Sigmoid colon (tissue), 7 donors: ENCODE results near the gene RARA. TPM values are rescaled to one million over a fixed set of nuclear protein-coding genes. Genes with fewer than 3 reads are reported as not detected.

Experiments
- DNase-seq: peaks from one replicate; pipeline ENCODE4 v3.0.0-alpha.2; 2019
- H3K27ac ChIP-seq, 4 donors: fragments of 200-600 bp; sonication (generic); one replicate each; pipeline ENCODE4 v1.5.1; 2016 to 2019; ENCODE audit warnings: mild to moderate bottlenecking in 1 of 4
- H3K27me3 ChIP-seq, 3 donors: fragments of 200-600 bp; sonication (generic); one replicate each; pipeline ENCODE4 v1.5.1; 2019; ENCODE audit warnings: mild to moderate bottlenecking in 1 of 3
- H3K36me3 ChIP-seq, 4 donors: fragments of 200-600 bp; sonication (generic); one replicate each; pipeline ENCODE4 v1.5.1; 2016 to 2019
- H3K4me1 ChIP-seq, 4 donors: fragments of 200-600 bp; sonication (generic); one replicate each; pipeline ENCODE4 v1.5.1; 2017 to 2019
- H3K4me3 ChIP-seq, 4 donors: fragments of 200-600 bp; sonication (generic); one replicate each; pipeline ENCODE4 v1.5.1; 2017 to 2019; ENCODE audit warnings: mild to moderate bottlenecking in 2 of 4, moderate library complexity in 1 of 4
- H3K9me3 ChIP-seq, 4 donors: fragments of 200-600 bp in 3 of 4; sonication (generic) in 3 of 4; one replicate each; pipeline versions ENCODE4 v1.5.1 to v1.6.1; 2013 to 2019
- EP300 ChIP-seq, 4 donors: sonication (generic); formaldehyde crosslinking; IDR thresholded peaks; one replicate each; pipeline ENCODE4 v1.6.1; 2017; ENCODE audit warnings: antibody characterized with exemption in 4 of 4
- POLR2A ChIP-seq, 2 donors: fragments of 450-650 bp; IDR thresholded peaks; one replicate each; pipeline ENCODE4 v1.6.1; 2016; ENCODE audit warnings: antibody characterized with exemption in 2 of 2, mild to moderate bottlenecking in 2 of 2, moderate library complexity in 2 of 2
- POLR2AphosphoS5 ChIP-seq, 4 donors: sonication (generic); formaldehyde crosslinking; IDR thresholded peaks; one replicate each; pipeline ENCODE4 v1.6.1; 2017; ENCODE audit warnings: antibody characterized with exemption in 4 of 4
- WGBS, 2 donors: extraction: QIAGEN DNeasy Blood & Tissue Kit; methylation state at CpG; one replicate each; pipeline ENCODE4 v1.1.7; 2013; 5-methylcytosine and 5-hydroxymethylcytosine counted together
- intact Hi-C: fragments of 100-400 bp; cut with DNase I; formaldehyde crosslinking; loops from one replicate; pipeline ENCODE4 v1.15.1; 2023
- polyA plus RNA-seq, 3 donors: library from polyadenylated mRNA; stranded (reverse); fragments of 200-250 nt; gene quantifications; one replicate each; pipeline ENCODE4 v1.2.3, GENCODE V29; 2013
- total RNA-seq, 4 donors: library from RNA; depleted of rRNA; stranded (reverse); fragments of >200 nt; gene quantifications; one replicate each; pipeline ENCODE4 v1.1.0, GENCODE V29; 2016
- TF ChIP-seq, protein P1 (sequence below), 4 experiments: fragments of 450-650 bp in 3 of 4; fragments of 200-600 bp in 1 of 4; IDR thresholded peaks; one replicate each; pipeline ENCODE4 v1.5.1; 2016 to 2019; ENCODE audit warnings: antibody characterized with exemption in 4 of 4, mild to moderate bottlenecking in 3 of 4, moderate library complexity in 2 of 4
- donor health status: healthy with polysubstance abuse.
- donor health status: Bipolar disorder and iron deficiency.
- donor health status: healthy.

The RARA gene
- total and polyA plus RNA-seq, 7 donors, result 15.8 to 29.6 (median 26.4) TPM

DNA sequence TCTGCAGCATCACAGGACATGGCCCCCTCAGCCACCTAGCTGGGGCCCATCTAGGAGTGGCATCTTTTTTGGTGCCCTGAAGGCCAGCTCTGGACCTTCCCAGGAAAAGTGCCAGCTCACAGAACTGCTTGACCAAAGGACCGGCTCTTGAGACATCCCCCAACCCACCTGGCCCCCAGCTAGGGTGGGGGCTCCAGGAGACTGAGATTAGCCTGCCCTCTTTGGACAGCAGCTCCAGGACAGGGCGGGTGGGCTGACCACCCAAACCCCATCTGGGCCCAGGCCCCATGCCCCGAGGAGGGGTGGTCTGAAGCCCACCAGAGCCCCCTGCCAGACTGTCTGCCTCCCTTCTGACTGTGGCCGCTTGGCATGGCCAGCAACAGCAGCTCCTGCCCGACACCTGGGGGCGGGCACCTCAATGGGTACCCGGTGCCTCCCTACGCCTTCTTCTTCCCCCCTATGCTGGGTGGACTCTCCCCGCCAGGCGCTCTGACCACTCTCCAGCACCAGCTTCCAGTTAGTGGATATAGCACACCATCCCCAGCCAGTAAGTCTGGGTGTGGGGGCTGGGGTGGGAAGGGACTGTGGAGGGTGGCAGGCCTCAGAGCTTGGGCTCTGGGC, 22.0 kb downstream of the RARA start:
- H3K9me3 ChIP-seq, result no peaks in the 10 kb centered on the region
- H3K4me3 ChIP-seq, result no peak overlapping the region
- H3K4me1 ChIP-seq, result peaks cover 0 to 100% (median 100%) of the 10 kb centered on the region in 4 donors
- no peaks in the 10 kb centered on the region for H3K36me3 ChIP-seq
- DNase-seq, result no peak
- 93 to 94% methylated on average over 10 of the region's 10 CpGs for WGBS, 2 donors
- H3K27me3 ChIP-seq, result no peaks in the 10 kb centered on the region
- TF ChIP-seq, protein P1, sequence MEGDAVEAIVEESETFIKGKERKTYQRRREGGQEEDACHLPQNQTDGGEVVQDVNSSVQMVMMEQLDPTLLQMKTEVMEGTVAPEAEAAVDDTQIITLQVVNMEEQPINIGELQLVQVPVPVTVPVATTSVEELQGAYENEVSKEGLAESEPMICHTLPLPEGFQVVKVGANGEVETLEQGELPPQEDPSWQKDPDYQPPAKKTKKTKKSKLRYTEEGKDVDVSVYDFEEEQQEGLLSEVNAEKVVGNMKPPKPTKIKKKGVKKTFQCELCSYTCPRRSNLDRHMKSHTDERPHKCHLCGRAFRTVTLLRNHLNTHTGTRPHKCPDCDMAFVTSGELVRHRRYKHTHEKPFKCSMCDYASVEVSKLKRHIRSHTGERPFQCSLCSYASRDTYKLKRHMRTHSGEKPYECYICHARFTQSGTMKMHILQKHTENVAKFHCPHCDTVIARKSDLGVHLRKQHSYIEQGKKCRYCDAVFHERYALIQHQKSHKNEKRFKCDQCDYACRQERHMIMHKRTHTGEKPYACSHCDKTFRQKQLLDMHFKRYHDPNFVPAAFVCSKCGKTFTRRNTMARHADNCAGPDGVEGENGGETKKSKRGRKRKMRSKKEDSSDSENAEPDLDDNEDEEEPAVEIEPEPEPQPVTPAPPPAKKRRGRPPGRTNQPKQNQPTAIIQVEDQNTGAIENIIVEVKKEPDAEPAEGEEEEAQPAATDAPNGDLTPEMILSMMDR (IDR thresholded peaks at IDR 0.05), result no peak
- no peak for TF ChIP-seq EP300 (IDR thresholded peaks at IDR 0.05)
- TF ChIP-seq POLR2A (IDR thresholded peaks at IDR 0.05), result no peak
- TF ChIP-seq POLR2AphosphoS5 (IDR thresholded peaks at IDR 0.05), result no peak
- intact Hi-C loops, result no loop called here
- H3K27ac ChIP-seq, result peak overlapping the region; percentile 87 to 98 (median 96)

DNA sequence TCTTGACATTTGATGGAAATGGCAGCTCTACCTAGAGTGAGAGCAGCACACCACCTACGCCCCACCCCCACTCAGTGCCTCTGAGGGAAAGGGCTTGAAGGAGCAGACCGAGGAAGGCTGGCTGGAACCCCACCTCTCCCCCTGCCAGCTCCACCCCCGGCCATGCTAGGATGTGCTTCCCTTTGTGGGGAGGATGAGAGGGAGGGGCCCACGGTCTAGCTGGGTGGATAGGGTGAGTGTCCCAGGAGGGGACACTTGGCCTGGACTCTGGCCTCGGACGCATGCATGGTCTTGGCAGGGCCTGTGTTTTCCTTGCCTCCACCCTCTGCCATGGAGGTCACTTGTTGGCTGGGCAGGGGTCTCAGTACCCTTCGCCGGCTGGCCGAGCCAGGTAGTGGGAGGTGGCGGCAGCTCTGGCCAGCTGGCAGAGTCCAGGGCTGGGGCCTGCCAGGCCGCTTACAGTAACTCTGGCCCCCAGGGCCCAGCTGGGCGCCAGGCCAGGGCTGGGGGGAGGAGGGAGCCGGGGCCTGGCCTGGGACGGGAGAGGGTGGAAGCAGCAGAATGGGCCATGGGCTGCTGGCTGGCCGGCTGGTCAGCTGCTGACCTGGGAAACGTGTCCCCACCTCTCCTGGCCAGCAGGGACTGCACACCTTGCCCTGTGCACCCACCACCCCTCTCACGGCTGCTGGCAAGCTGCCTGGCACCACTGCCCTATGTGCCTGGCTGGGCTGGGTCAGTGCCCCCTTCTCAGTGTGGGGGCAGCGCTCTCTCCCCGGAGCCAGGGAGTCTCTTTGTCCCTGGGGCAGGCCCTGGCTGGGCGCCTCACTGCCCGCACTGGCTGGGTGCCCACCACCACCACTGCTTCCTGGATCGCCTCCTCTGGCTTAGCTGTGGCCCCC, 23.0 kb downstream of the RARA start:
- no peaks in the 10 kb centered on the region for H3K27me3 ChIP-seq
- 63 to 74% methylated on average over 22 of the region's 22 CpGs for WGBS, 2 donors
- no peaks in the 10 kb centered on the region for H3K36me3 ChIP-seq
- TF ChIP-seq POLR2AphosphoS5 (IDR thresholded peaks at IDR 0.05) (peak; percentile 66 to 91 (median 87)), POLR2A (IDR thresholded peaks at IDR 0.05) (no peak), EP300 (IDR thresholded peaks at IDR 0.05) (peak in 3 of 4 donors; percentile 47 to 79 (median 57))
- TF ChIP-seq, protein P1 (IDR thresholded peaks at IDR 0.05), result no peak
- intact Hi-C loops, result no loop called here
- peak overlapping the region; percentile 87 to 98 (median 96) for H3K27ac ChIP-seq
- H3K4me1 ChIP-seq, result peaks cover 0 to 100% (median 95%) of the 10 kb centered on the region in 4 donors
- H3K9me3 ChIP-seq, result no peaks in the 10 kb centered on the region
- peak; percentile 95 for DNase-seq
- peak overlapping the region in 3 of 4 donors; percentile 15 to 22 (median 16) for H3K4me3 ChIP-seq

- Histone ChIP-seq H3K4me1 (peaks cover 0 to 97% (median 84%) of the 10 kb centered on the region in 4 donors), H3K27ac (peak overlapping the region; percentile 87 to 98 (median 96)), H3K4me3 (no peak overlapping the region), H3K36me3 (no peaks in the 10 kb centered on the region), H3K27me3 (no peaks in the 10 kb centered on the region), H3K9me3 (no peaks in the 10 kb centered on the region)
- DNase-seq, result no peak
- intact Hi-C loops, result no loop called here
- WGBS, 2 donors, result 78 to 90% methylated on average over 4 of the region's 4 CpGs
- TF ChIP-seq EP300 (IDR thresholded peaks at IDR 0.05) (no peak), POLR2AphosphoS5 (IDR thresholded peaks at IDR 0.05) (no peak), POLR2A (IDR thresholded peaks at IDR 0.05) (no peak)
- TF ChIP-seq, protein P1 (IDR thresholded peaks at IDR 0.05), result no peak
Observed at GRCh38 chr17:40333781-40334448, 24.9 kb downstream of the RARA start.

DNA sequence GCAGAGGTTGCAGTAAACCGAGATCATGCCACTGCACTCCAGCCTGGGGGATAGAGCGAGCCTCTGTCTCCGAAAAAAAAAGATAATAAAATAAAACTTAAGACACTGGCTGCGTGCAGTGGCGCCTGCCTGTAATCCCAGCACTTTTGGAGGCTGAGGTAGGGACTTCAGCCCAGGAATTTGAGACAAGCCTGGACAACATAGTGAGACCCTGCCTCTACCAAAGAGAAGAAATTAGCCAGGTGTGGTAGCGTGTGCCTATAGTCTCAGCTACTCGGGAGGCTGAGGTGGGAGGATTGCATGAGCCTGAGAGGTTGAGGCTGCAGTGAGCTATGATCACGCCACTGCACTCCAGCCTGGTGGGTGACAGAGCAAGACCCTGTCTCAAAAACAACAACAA, 26.6 kb downstream of the RARA start:
- no peaks in the 10 kb centered on the region for H3K36me3 ChIP-seq
- no peak overlapping the region for H3K4me3 ChIP-seq
- intact Hi-C loops, result no loop called here
- H3K27me3 ChIP-seq, result no peaks in the 10 kb centered on the region
- no peak for DNase-seq
- no peaks in the 10 kb centered on the region for H3K9me3 ChIP-seq
- H3K4me1 ChIP-seq, result peaks cover 0 to 90% (median 76%) of the 10 kb centered on the region in 4 donors
- H3K27ac ChIP-seq, result peak overlapping the region; percentile 50 to 98 (median 92)
- WGBS, 2 donors, result 91 to 92% methylated on average over 8 of the region's 8 CpGs
- TF ChIP-seq POLR2A (IDR thresholded peaks at IDR 0.05) (no peak), EP300 (IDR thresholded peaks at IDR 0.05) (no peak), POLR2AphosphoS5 (IDR thresholded peaks at IDR 0.05) (no peak)
- TF ChIP-seq, protein P1 (IDR thresholded peaks at IDR 0.05), result no peak
